D721Med (cell line): Measurements from ENCODE around the gene DTYMK.

ENCODE experiments used
- DNase-seq: peaks from one replicate; pipeline ENCODE4 v3.0.0; 2011; ENCODE audit warnings: low spot score; ENCODE audit not compliant: insufficient read length
- FAIRE-seq: peaks from 2 replicates; lab custom pipeline; 2011; peaks lifted over from hg19 to GRCh38; lab: Jason Lieb, UNC
- TF ChIP-seq, protein P1 (sequence below): IDR thresholded peaks from 2 replicates; pipeline ENCODE4 v1.5.1; 2012; ENCODE audit warnings: mild to moderate bottlenecking, control low read depth; ENCODE audit not compliant: insufficient read depth; ENCODE audit errors: missing control alignments

The DTYMK gene

DNA sequence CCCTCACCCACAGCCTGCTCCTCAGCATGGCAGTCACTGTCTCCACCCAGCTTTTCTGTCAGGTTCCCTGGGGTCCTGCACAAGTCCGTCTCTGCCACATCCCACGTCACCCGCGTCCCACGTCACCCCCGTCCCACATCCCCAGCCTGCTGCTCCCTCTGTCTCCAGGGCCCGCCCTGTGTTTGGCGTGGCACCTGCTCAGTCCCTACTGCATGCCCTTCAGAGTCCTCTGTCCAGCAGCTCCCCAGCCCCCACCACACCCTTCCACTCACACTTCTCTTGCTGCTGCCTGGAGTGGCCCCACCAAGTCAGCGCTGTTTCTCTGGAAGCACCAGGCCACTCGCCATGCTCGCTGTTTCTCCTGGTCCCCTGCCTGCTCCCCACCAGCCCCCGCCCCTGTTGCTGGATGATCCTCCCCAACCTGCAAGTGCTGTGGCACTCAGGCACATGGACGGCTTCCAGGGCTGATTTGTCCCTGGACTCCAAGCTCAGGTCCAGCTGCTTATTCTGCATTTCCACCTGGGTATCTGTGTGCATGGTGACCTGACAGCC, 30.3 kb downstream of the DTYMK start:
- TF ChIP-seq, protein P1, sequence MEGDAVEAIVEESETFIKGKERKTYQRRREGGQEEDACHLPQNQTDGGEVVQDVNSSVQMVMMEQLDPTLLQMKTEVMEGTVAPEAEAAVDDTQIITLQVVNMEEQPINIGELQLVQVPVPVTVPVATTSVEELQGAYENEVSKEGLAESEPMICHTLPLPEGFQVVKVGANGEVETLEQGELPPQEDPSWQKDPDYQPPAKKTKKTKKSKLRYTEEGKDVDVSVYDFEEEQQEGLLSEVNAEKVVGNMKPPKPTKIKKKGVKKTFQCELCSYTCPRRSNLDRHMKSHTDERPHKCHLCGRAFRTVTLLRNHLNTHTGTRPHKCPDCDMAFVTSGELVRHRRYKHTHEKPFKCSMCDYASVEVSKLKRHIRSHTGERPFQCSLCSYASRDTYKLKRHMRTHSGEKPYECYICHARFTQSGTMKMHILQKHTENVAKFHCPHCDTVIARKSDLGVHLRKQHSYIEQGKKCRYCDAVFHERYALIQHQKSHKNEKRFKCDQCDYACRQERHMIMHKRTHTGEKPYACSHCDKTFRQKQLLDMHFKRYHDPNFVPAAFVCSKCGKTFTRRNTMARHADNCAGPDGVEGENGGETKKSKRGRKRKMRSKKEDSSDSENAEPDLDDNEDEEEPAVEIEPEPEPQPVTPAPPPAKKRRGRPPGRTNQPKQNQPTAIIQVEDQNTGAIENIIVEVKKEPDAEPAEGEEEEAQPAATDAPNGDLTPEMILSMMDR: no peak
- DNase-seq: no peak
- no peak for FAIRE-seq

DNA sequence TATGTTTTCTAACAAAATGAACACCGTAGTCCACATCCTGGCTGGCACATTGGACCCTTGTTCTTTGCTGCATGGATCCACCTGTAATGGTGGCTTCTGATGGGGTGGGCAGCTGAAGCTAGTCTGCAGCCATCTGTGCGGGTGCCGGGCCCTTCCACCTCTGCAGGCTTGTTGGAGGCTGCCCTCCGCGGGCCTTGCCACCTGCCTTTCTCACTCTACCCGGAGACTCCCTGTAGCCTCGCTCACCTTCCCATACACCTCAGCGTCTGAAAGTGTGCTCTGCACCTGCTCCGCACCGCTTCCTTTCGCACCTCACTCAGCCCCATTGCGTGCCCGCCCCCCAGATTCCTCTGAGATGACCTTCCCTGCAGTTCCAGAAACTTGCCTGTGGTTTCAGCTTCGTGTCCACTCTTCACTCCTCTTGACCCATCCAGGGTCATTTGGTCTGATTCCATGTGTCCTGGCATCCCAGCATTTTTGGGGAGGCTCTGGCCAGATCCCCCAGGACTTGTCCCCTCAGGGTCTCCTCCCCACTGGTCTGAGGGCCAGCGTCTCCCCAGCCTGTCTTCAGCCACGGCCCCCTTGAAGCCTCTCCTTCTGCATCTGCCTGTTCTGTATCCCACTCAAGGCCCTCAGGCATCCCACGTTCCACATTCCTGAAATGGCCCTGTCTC, 31.0 kb downstream of the DTYMK start:
- DNase-seq: no peak
- TF ChIP-seq, protein P1: no peak
- FAIRE-seq: no peak

DNA sequence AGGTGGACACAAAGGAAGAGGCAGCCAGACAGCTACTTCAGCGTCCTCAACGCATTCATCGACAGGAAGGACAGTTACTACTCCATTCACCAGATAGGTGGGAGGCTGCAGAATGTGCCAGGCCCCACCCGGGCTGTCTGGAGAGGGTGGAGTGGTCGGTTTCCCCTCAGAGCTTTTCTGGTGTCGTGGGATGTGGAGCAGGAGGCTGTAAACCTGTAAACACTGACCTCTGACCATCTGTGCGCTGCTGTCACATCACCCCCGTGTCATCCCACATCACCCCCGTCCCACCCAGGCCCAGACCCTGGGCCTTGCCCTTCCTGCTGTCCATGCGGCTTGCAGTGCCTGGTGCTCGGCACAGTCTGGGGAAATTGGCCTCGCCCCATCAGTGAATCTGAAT, 32.1 kb downstream of the DTYMK start:
- DNase-seq (no peak), FAIRE-seq (no peak)
- TF ChIP-seq, protein P1: no peak

DNA sequence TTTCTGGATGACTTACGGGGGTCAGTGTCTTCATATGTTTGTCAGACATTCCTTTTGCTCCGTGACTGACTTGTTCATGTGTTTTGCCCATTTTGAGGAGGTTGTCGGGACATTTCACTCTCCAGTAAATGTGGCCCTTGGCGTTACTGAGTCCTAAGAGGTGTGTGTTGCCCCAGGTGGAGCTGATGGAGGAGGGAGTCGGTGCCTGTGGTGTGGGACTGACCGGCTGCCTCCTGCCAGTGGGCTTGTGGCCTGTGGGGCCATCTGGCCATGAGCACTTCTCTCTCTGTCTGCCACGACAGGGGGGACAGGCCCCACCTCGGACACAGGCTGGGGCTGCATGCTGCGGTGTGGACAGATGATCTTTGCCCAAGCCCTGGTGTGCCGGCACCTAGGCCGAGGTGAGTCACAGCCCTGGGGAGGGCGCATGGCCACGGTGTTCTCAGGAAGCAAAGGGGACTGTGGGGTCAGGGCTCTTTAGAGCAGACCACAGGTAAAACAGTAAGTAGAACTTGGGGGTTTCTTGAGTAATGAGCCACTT, 33.3 kb downstream of the DTYMK start:
- DNase-seq (no peak), FAIRE-seq (no peak)
- TF ChIP-seq, protein P1: no peak

DNA sequence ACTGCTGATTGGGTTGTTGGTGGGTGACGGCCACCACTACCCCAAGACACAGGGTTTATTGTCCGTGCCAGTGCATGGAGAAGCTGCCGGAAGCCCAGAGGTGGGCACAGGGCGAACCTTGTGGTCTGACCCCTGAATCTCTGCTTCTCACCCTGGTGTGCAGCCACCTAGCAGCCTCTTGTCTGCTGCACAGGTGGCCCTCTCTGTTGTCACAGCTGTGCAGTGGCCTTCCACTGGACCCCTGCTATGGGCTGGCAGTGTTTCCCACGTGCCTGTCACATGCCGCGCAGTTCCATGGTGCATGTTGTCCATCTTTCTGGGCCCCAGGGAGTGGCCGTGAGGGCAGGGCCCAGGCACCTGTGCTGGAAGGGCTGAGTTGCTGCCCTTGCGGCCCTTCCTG, 33.9 kb downstream of the DTYMK start:
- no peak for FAIRE-seq
- TF ChIP-seq, protein P1: no peak
- no peak for DNase-seq

DNA sequence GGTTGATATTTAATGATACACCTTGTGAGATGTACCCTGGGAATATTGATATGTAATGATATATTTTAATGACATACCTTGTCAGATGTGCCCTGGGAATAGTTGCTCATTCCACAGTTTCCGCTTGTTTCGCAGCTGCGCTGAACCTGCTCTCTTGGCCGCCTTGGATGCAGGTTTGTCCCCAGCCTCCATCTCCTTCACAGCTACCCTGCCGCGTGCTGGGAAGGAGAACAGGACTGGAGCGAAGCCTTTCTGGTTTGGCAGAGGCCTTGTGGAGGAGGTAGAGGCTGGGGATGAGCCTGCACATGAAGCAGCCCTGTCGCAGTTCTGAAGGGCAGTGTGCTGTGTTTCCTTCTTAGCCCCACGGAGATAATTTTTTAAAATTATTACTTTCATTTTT, 34.5 kb downstream of the DTYMK start:
- TF ChIP-seq, protein P1: no peak
- DNase-seq: no peak
- no peak for FAIRE-seq

DNA sequence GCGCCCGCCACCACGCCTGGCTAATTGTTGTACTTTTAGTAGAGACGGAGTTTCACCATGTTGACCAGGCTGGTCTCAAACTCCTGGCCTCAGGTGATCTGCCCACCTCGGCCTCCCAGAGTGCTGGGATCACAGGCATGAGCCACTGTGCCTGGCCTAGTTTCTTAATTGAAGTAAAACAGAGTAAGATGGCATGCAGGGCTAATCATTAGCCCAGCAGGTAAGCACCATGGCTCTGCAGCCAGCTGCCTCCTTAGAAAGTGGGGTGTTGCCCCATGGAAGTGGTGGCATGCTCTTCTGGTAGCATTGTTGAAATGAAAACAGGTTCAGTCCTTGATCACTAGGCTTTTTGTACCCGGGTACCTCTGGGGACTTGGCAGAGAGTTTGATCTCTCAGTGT, 36.7 kb downstream of the DTYMK start:
- no peak for FAIRE-seq
- TF ChIP-seq, protein P1: no peak
- no peak for DNase-seq
